GM19023 (cell line): ENCODE data around the gene TRAPPC5.

ENCODE experiments used
- ATAC-seq: cut with Tn5 transposase; IDR thresholded peaks from one replicate; pipeline ENCODE4 v1.9.1; 2021; ENCODE audit warnings: mild to moderate bottlenecking, moderate library complexity; ENCODE audit not compliant: unreplicated experiment

The TRAPPC5 gene

DNA sequence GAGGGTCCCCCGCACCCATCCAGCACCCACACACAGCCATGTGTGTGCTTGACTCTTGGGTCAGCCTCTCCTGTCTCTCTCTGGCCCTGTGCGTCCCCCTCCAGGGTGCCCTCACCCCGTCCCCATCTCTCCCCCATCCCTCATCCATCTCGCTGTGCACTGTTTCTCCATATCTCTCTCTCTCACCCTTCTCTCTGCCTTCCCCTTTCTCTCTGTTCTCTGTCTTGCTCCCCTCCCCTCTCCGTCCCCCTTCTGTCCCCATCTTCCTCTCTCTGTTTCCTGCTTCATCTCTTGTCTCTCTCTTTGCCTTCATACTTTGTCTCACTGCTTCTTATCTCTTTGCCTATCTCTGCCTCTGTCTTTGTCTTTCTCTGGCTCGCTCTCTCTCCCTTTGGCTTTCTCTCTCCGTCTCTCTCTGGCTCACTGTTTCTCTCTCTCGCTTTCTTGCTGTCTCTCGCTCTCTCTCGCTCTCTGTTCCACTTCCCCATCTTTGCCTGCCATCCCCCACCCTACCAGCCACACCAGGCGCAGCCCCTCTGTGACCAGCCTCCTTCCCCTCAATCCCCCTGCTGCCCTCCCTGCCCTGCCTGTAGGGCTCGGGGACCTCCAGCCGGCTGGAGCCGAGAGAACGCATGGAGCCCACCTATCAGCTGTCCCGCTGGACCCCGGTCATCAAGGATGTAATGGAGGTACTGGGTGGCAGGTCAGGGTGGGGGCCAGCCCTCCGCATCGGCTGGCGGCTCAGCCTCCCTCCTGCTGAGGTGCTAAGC is 34.8 kb upstream of the TRAPPC5 start:
- ATAC-seq, result no peak

DNA sequence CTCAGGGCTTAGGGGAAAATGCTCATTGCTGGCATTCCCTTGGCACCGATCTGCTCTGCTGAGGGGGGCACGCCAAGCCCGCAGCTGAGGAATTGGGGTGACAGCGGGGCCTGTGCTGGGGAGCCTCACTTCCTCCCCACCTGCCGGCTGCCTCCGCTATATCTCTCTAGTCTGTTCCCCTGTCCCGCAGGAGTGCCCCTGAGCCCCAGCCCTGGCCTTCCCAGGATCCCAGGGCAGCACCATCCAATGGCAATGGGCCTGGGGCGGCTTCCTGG is 34.3 kb upstream of the TRAPPC5 start:
- no peak for ATAC-seq

DNA sequence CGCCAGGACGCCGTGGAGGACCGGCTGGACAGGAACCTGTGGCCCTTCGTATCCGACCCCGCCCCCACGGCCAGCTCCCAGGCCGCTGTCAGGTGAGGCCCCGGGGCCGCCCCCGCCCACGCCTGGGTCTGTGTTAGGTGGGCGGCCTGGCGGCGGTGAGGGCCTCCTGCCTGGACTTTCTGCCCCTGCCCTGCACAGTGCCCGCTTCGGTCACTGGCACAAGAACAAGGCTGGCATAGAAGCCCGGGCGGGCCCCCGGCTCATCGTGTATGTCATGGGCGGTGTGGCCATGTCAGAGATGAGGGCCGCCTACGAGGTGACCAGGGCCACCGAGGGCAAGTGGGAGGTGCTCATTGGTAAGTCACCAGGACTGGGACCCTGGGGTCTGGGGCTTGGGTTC is 33.5 kb upstream of the TRAPPC5 start:
- ATAC-seq, result no peak

DNA sequence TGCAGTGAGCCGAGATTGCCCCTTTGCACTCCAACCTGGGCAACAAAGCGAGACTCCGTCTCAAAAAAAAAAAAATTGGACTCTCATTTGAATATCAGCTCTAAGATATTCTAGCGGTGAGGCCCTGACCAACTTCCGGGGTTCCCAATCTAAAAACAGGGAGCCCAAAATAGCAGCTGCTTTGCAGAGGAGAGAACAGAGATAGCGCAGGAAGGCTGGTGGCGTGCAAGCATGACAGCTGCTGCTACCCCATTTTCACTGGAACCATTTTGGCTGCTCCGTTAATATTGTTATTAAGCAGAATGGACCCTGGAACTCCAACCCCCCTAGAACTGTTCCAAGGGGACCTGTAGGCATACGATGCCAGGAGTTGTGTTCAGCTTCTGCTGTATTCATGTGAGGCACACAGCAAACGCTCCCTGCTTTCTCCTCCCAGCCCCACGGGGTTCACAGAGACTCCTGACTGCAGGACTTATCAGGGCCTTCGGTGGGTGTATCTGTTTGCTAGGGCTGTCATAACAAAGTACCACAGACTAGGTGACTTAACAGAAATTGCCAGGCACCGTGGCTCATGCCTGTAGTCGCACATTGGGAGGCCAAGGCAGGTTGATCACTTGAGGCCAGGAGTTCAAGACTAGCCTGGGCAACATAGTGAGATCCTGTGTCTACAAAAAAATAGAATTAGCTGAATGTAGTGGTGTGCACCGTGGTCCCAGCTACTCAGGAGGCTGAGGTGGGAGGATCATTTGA is 32.2 kb upstream of the TRAPPC5 start:
- ATAC-seq, result no peak

DNA sequence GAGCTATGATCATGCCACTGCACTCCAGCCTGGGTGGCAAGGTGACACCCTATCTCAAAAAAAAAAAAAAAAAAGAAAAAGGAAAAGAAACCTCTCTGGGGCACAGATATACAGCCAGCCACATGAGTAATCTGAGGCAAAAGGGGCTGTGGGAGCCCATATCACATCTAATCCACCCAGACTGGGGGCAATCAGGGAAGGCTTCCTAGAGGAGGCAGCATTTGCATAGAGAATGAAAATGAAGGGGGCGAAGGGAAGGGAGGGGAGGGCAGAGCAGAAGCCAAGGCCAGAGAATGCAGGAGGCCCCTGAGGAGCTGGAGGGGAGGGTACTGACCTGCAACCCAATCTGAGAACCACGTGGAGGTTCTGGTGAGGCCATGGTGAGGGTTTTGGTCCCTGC is 30.5 kb upstream of the TRAPPC5 start:
- no peak for ATAC-seq

DNA sequence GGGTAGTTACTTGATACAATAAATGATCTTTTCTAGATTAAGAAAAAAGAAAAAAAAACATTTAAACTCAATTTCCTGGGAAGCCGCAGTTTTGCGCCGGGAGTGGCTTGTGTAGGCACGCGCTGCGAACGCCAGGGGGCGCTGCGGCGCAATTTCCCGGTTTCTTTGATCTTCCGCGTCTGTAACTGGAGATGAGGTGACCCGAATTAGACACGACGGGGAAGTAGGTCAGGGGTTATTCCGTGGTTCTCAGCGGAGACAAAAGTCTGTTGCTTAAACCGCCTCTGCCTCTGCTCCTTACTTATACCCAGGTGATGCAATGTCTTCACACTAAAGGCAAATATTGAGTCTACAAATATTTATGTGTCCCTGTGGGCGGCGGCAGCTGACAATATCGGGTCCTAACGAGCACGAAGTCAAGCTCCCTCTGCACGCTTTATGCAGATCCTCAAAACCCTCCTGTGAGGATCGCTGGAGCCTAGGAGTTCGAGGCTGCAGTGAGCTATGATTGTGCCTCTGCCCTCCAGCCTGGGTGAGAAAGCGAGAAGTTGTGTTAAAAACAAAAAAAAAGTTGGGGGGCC is 28.5 kb upstream of the TRAPPC5 start:
- no peak for ATAC-seq

DNA sequence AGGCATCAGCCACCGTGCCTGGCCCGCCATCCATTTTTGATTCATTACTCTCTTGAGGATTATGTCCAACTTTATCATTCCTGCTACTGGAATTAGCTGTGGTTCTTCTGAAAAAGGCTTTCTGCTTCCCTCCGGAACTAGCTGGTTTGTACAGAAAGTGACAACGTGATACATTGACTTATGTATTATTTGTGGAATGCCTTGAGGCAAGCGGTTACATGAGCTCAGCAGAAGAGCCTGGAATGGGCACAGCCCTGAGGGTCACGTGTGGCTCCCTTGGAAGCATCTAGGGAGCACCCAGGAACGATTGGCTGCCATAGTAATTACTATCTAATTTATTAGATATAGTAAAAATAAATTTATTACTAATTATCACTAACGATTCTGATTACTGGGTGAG is 26.2 kb upstream of the TRAPPC5 start:
- no peak for ATAC-seq

DNA sequence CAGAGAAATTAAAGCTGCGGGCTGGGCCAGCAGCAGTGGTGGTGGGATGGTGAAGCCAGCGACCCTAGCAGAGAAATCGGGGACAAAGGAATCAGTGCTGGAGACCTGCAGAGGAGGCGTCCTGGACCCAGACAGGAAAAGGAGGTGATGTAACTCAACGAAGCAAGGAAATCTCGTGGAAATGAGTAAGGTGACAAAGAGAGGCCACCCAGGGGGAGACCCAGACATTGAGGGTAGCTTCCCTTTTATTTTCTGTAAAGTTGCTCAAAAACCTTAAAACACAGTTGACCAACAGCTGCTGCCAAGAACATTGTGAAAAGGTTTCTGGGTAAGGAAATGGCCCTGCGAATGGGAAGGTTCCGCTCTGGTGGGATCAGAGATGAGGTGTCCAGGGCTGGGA is 25.1 kb upstream of the TRAPPC5 start:
- ATAC-seq, result no peak

DNA sequence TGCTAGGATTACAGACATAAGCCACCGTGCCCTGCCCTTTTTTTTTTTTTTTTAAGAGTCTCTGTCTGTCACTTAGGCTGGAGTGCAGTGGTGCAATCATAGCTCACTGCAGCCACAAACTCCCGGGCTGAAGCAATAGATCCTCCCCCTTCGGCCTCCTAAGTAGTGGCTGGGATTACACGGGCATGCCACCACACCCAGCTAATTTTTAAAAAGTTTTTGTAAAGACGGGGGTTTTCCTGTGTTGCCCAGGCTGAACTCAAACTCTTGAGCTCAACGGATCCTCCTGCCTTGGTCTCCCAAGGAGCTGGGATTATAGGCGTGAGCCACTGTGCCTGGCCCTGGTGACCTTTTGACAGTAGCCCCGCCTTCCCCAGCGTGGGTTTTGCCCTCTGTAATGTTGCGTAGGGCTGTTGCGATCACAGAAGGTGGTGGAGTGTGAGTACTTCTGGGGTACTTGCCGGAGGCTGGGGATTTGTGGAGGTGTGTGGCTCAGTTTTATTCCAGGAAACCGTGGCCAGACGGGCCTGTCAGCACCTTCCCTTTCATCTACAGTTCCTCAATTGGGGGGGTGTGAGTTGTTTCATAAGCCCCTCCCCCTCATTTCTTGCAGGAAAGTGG is 23.4 kb upstream of the TRAPPC5 start:
- ATAC-seq, result no peak

DNA sequence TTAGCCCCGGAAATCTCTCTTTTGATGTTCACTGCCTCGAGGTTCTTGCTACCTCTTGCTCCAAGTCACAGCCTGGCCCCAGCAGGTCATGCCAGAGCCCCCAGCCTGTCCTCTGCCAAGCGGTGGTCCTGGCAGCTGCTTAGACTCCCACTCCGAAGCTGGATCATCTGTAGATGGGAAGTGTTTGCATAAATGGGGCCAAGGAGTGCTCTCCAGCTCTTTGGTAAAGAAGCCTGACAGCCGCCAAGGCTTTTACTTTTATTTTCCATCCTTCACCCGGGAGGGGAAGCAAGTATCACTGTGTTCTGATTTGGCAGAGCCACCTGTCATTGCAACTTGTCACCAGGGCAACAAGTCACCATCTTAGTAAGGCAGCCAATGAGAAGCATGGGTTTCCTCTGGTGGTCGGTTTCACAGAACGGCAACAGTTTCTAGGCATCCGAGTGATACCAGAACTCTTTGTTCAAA is 22.4 kb upstream of the TRAPPC5 start:
- peak; percentile 67 for ATAC-seq

DNA sequence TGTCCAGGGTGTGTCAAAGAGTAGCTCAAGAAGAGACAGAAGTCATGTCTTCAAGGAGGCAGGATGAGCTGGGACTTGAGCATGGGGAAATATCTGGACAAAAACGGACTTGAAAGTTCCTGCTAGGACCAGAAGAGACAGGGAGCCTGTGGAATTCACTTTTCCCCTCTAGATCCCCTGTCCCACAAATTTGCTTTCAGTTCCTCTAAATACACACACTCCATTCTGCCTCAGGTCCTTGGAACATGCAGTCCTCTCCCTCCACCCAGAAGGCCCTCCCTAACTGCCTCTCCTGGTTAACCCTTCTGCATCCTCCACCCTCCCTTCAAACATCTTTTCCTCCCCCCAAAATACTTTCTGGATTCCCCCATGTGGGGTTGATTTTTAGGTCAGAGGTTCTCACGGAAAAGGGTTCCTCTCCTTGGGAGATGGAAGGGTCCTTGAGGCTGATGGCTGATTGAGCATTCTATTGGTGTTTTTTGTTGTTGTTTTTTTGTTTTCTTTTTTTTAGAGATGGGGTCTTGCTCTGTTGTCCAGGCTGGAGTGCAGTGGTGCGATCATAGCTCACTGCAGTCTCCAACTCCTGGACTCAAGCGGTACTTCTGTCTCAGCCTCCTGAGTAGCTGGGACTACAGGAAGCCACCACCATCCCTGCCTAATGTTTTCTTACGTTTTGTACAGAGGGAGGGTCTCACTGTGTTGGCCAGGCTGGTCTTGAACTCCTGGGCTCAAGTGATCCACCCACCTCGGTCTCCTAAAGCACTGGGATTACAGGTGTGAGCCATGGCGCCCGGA is 18.7 kb upstream of the TRAPPC5 start:
- no peak for ATAC-seq

DNA sequence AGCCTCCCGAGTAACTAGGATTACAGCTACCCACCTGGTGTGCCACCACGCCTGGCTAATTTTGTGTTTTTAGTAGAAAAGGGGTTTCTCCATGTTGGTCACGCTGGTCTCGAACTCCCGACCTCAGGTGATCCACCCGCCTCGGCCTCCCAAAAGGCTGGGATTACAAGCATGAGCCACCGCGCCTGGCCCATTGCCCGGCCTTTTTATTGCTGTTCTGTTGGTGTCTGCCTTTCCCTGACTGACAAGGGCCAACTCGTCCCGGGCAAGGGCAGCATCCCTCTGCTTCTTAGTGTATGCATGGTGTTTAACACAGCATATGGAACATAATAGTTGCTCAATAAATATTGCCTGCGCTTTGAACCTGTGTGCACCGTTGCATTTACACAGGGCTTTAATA is 18.0 kb upstream of the TRAPPC5 start:
- no peak for ATAC-seq

DNA sequence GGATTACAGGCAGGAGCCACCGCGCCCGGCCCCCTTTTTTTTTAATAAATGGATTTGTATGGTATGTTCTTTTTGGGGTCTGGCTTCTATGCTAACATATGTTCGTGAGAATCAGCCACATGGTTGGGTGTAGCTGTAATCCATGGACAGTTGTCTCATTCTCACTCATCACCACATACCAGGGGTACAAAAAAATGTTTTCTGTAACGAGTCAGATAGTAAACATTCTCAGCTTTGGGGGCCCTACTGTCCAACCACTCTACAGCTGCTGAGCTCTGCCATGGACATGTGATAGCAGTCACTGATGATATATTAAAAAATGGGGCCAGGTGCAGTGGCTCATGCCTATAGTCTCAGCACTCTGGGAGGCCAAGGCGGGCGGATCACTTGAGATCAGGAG is 16.9 kb upstream of the TRAPPC5 start:
- ATAC-seq, result no peak

DNA sequence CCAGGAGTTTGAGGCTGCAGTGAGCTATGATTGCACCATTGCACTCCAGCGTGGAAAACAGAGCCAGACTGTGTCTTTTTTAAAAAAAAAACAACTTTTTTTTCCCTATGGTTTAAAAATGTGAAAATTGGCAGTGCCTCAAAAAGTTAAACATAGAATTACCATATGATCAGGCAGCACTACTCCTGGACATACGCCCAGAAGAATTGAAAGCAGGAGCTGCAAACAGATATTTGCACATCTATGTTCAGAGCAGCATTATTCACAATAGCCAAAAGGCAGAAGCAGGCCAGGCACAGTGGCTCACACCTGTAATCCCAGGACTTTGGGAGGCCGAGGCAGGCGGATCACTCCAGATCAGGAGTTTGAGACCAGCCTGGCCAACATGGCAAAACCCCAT is 15.6 kb upstream of the TRAPPC5 start:
- ATAC-seq, result no peak

DNA sequence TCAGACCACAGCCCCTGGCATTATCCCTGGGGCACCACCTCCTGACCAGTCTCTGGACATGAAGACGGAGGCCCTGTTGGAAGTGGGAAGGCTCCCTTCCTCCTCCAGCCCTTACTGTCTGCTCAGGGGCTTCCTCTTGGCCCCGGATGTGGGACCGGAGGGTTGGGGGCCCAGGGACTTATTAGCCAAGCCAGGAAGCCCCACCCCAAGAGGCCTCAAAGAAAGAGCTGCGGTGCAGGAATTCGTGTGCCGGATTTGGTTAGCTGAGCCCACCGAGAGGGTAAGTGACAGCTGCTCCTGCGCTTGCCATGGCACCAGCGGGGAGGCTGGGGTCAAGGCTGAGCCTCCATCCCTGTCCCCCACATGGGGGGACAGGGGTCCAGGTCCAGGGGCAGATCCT is 11.8 kb upstream of the TRAPPC5 start, which contains the start of gene RETN:
TSS of gene RETN (plus strand) at position 208 of the 400 bp plus-strand sequence. CDS start 278 bp downstream, outside the sequence.
- ATAC-seq, result no peak

DNA sequence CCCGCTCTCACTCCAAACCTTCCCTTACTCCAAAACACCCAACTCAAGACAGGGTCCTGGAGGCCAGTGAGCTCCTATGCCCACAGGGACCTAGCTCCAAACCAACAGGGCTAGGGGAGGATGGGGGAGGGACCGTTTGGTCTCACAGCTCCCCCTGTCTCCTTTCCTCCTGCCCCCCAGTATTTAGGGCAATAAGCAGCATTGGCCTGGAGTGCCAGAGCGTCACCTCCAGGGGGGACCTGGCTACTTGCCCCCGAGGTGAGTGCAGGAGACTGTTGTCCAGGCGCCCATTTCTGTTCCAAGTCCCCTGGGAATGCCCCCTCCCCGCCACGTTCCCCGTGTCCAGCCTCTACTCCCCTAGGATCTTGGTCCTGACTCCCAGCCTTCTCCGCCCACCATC is 11.0 kb upstream of the TRAPPC5 start:
- no peak for ATAC-seq

DNA sequence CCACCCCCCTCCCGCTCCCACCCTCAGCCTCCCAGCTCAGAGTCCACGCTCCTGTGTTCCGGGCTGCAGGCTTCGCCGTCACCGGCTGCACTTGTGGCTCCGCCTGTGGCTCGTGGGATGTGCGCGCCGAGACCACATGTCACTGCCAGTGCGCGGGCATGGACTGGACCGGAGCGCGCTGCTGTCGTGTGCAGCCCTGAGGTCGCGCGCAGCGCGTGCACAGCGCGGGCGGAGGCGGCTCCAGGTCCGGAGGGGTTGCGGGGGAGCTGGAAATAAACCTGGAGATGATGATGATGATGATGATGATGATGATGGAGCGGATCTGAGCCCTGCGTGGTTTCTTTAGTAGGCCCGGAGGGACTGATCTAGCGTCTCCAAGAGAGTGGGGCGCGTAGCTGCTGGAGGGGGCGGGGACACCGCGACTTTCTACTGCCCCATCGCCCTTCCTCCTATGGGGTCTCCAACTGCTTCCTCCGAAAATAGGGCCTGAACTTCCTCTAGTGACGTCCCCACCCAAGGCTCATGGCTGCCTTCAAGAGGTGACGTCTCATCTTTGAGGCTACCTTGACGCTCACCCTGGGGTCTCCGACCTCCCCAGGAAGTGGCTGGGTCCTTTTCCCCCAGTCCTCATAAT is 10.4 kb upstream of the TRAPPC5 start:
- ATAC-seq, result no peak

DNA sequence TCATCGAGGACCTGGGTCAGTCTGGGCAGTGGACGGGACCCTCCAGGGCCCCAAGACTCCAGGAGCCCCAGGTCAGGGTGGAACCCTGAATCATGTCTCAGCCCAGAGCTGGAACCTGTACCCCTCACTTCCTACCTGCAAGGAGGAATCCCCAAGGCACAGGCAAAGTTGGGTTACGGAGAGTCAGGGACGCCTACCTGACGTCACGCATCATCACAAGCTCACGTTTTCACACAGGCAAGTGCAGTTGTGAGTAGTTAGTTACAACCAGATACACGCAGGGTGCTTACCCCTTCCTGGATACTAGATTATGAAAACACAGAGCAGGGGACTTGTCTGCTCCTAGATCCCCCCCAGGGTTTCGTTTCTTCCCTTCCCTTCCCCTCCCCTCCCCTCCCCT is 9.8 kb upstream of the TRAPPC5 start:
- no peak for ATAC-seq

DNA sequence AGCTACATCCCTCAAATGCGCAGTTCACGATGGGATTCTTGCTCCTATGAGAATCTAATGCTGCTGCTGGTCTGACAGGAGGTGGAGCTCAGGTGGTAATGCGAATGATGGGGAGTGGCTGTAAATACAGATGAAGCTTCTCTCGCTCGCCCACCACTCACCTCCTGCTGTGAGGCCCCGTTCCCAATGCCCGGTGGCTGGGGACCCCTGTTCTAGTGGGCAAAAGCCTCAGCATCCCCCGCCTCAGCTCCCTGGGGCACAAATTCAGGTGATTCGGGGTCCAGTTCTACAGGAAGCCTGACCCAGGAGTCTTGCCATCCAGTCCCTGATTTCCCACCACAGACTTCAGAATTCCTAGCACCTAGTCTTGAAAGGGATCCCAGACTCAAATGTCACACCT is 8.1 kb upstream of the TRAPPC5 start:
- ATAC-seq, result no peak
